DMS79 treated with DMSO at 0.1 percent for 48 hours (cell line): Measurements from ENCODE around the gene VWA3B.
"Not testable (repeated sequence)": the region's sequence is repeated elsewhere in the genome, so short reads cannot be mapped to it uniquely, and the experiment has no call there.

Experiments
- DNase-seq: peaks from one replicate; lab custom pipeline; 2025; lab: John Stamatoyannopoulos, UW

The VWA3B gene

GRCh38 chr2:98253461-98254070 is 166.6 kb downstream of the VWA3B start:
- no peak for DNase-seq

GRCh38 chr2:98254504-98255059 is 167.6 kb downstream of the VWA3B start:
- DNase-seq: no peak

- DNase-seq: no peak
Observed at GRCh38 chr2:98258906-98259305, 171.9 kb downstream of the VWA3B start.

- no peak for DNase-seq
Observed at GRCh38 chr2:98263362-98263761, 176.4 kb downstream of the VWA3B start.

- not testable (repeated sequence) for DNase-seq
Observed at GRCh38 chr2:98268225-98268624, 181.3 kb downstream of the VWA3B start.

- DNase-seq: no peak
Observed at GRCh38 chr2:98269274-98269673, 182.3 kb downstream of the VWA3B start.

- DNase-seq: no peak
Observed at GRCh38 chr2:98269830-98270229, 182.9 kb downstream of the VWA3B start.

GRCh38 chr2:98277162-98277859 is 190.3 kb downstream of the VWA3B start:
- DNase-seq: no peak

GRCh38 chr2:98278074-98278473 is 191.1 kb downstream of the VWA3B start:
- DNase-seq: no peak

- no peak for DNase-seq
Observed at GRCh38 chr2:98280376-98281102, 193.6 kb downstream of the VWA3B start.

GRCh38 chr2:98281607-98282006 is 194.6 kb downstream of the VWA3B start:
- DNase-seq: no peak

- DNase-seq: no peak
Observed at GRCh38 chr2:98282109-98282508, 195.1 kb downstream of the VWA3B start.

GRCh38 chr2:98293030-98293429 is 206.1 kb downstream of the VWA3B start:
- no peak for DNase-seq

GRCh38 chr2:98293931-98294687 is 207.1 kb downstream of the VWA3B start:
- no peak for DNase-seq

- DNase-seq: no peak
Observed at GRCh38 chr2:98294711-98295110, 207.7 kb downstream of the VWA3B start.

GRCh38 chr2:98295275-98295674 is 208.3 kb downstream of the VWA3B start:
- no peak for DNase-seq

- DNase-seq: no peak
Observed at GRCh38 chr2:98295721-98296414, 208.9 kb downstream of the VWA3B start.

- DNase-seq: no peak
Observed at GRCh38 chr2:98296440-98296839, 209.5 kb downstream of the VWA3B start.

- DNase-seq: no peak
Observed at GRCh38 chr2:98297817-98298682, 211.1 kb downstream of the VWA3B start.

GRCh38 chr2:98298683-98299164 is 211.8 kb downstream of the VWA3B start:
- no peak for DNase-seq
